Mesothelial cell of epicardium (in vitro differentiated cells): ENCODE data around the gene RAB11B. TPM values are rescaled to one million over a fixed set of nuclear protein-coding genes. Genes with fewer than 3 reads are reported as not detected.
A peak's percentile ranks its signal among the peaks of the same experiment; 100 is the strongest.
"Not testable (repeated sequence)": the region's sequence is repeated elsewhere in the genome, so short reads cannot be mapped to it uniquely, and the experiment has no call there.

Experiments
- DNase-seq, 2 experiments: peaks; one replicate each; pipeline ENCODE4 v3.0.0; 2021; ENCODE audit warnings: low spot score in 2 of 2; ENCODE audit not compliant: unreplicated experiment in 2 of 2
- H3K27ac Mint-ChIP-seq: 2 replicates; pipeline ENCODE4 v1.8.0; 2021; ENCODE audit warnings: mixed read lengths
- H3K27me3 Mint-ChIP-seq: 2 replicates; pipeline ENCODE4 v1.8.0; 2021; ENCODE audit warnings: low read depth, mixed read lengths
- H3K36me3 Mint-ChIP-seq: 2 replicates; pipeline ENCODE4 v1.8.0; 2021; ENCODE audit warnings: mixed read lengths
- H3K4me1 Mint-ChIP-seq: 2 replicates; pipeline ENCODE4 v1.8.0; 2021; ENCODE audit warnings: mixed read lengths
- H3K4me3 Mint-ChIP-seq: 2 replicates; pipeline ENCODE4 v1.8.0; 2021; ENCODE audit warnings: mild to moderate bottlenecking, moderate library complexity, mixed read lengths
- H3K9me3 Mint-ChIP-seq: 2 replicates; pipeline ENCODE4 v1.8.0; 2021; ENCODE audit warnings: mixed read lengths
- total RNA-seq: library from RNA; stranded (reverse); gene quantifications from 3 replicates; pipeline ENCODE4 v1.2.1, GENCODE V29; 2021
- TF ChIP-seq, protein P1 (sequence below): fragments of 200-600 bp; sonication (generic); IDR thresholded peaks from one replicate; pipeline ENCODE4 v1.5.0; 2021; ENCODE audit warnings: antibody characterized with exemption; ENCODE audit not compliant: unreplicated experiment

Gene RAB11B
- total RNA-seq, 1 donor from 2014 or later = 151 TPM

DNA sequence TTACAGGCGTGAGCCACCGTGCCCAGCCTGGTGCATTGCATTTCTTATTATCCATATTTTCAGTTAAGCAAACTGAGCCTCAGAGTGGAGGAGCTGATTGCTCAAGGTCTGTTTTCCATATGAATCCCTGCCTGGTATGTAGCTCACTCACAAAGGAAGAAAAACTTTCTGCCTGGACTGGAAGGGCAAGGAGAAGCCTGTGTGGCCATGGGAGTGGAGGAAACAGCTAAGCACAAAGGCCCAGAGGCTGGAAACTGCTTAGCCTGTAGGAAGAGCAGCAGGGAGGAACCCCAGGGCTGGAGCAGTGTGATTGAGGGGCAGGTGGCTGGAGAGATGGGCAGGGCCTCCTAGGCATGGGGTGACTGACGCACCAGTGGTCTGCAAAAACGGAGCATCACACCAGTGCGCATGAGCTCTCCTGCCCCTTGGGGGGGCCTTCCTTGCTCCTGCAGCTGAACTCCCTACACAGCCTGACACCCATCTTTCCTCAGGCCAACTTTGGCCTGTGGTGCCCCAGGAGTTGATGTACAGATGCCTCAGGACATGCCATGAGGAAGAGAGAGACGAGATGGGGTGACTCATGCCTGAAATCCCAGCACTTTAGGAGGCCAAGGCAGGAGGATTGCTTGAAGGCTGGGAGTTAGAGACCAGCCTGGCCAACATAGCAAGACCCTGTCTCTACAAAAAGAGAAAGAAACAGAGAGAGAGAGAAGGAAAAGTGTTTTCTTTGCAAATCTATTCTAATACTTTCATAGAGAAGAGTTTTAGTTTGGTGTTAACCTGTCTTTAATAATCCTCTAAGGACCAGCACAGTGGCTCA lies 51.8 kb downstream of the RAB11B start:
- no peak for DNase-seq
- TF ChIP-seq, protein P1, sequence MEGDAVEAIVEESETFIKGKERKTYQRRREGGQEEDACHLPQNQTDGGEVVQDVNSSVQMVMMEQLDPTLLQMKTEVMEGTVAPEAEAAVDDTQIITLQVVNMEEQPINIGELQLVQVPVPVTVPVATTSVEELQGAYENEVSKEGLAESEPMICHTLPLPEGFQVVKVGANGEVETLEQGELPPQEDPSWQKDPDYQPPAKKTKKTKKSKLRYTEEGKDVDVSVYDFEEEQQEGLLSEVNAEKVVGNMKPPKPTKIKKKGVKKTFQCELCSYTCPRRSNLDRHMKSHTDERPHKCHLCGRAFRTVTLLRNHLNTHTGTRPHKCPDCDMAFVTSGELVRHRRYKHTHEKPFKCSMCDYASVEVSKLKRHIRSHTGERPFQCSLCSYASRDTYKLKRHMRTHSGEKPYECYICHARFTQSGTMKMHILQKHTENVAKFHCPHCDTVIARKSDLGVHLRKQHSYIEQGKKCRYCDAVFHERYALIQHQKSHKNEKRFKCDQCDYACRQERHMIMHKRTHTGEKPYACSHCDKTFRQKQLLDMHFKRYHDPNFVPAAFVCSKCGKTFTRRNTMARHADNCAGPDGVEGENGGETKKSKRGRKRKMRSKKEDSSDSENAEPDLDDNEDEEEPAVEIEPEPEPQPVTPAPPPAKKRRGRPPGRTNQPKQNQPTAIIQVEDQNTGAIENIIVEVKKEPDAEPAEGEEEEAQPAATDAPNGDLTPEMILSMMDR = no peak
- Mint-ChIP-seq H3K36me3 (peaks cover 6% of the 10 kb centered on the region), H3K9me3 (no peaks in the 10 kb centered on the region), H3K4me1 (peaks cover 18% of the 10 kb centered on the region), H3K4me3 (no peak overlapping the region), H3K27me3 (no peaks in the 10 kb centered on the region), H3K27ac (no peak overlapping the region)

DNA sequence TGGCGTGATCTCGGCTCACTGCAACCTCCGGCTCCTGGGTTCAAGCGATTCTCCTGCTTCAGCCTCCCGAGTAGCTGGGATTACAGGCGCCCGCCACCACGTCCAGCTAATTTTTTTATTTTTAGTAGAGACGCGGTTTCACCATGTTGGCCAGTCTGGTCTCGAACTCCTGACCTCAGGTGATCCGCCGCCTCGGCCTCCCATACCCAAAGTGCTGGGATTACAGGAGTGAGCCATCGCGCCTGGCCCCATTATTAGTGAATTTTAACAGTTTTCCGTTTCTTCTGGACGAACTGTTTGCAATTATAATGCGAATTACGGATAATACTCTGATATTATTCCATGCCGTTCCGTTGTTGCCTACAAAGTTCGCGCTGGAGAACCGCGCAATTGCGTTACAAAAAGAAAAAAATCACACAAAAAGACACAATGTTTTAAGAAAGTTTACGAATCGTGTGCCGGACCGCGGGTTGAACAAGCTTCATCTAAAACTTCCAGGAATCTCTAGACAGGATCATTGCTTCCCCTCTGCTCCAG lies 54.0 kb downstream of the RAB11B start:
- DNase-seq, H3K9me3 Mint-ChIP-seq, H3K27me3 Mint-ChIP-seq, H3K36me3 Mint-ChIP-seq: not testable (repeated sequence)
- Mint-ChIP-seq H3K27ac (peak overlapping the region; percentile 96), H3K4me1 (peaks cover 35% of the 10 kb centered on the region), H3K4me3 (peak overlapping the region; percentile 94)

DNA sequence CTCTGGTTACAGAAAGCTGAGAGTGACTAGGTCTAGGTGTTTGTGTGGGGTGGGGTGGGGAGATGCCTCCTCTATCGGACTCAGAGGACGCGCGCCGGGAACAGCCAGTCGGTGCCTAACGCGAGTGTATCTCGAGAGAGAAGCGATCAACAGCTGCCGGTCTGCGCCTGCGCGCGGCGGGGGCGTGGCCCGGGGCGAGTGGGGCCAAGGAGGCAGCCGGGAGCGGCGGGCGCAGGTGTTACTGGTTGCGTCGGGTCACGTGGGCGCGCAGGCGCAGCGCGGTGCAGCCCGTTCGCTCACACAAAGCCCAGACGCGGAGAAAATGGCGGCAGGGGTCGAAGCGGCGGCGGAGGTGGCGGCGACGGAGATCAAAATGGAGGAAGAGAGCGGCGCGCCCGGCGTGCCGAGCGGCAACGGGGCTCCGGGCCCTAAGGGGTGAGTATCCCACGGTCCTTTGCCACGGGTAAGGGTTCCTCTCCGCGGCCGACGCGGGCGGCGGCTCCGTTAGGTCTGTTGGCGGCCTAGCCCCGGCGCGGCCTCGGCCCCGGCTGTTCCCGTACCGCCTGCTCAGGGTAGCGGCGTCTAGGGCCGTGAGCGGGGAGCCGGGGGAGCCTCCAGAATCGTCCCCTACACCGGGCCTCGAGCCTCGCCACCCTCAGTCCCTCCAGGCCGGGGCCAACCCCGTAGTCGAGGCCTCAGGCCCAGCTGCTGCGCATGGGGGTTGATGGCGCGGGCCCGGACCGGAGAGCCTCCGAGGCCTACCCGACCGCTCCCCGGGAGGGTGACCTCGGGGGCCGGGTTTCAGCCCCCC lies 54.7 kb downstream of the RAB11B start, which contains the start of gene HNRNPM:
TSS of gene HNRNPM (plus strand) at position 299 of the 811 bp plus-strand sequence. CDS start at position 323, 24 bp downstream.
- Mint-ChIP-seq H3K4me3 (peak within 1 kb of the TSS; percentile 94), H3K27ac (peak within 1 kb of the TSS; percentile 96), H3K27me3 (no peaks in the 10 kb centered on the region), H3K4me1 (peaks cover 39% of the 10 kb centered on the region), H3K36me3 (peaks cover 7% of the 10 kb centered on the region), H3K9me3 (no peaks in the 10 kb centered on the region)
- peak; percentile 100 for DNase-seq
- TF ChIP-seq, protein P1 = no peak

DNA sequence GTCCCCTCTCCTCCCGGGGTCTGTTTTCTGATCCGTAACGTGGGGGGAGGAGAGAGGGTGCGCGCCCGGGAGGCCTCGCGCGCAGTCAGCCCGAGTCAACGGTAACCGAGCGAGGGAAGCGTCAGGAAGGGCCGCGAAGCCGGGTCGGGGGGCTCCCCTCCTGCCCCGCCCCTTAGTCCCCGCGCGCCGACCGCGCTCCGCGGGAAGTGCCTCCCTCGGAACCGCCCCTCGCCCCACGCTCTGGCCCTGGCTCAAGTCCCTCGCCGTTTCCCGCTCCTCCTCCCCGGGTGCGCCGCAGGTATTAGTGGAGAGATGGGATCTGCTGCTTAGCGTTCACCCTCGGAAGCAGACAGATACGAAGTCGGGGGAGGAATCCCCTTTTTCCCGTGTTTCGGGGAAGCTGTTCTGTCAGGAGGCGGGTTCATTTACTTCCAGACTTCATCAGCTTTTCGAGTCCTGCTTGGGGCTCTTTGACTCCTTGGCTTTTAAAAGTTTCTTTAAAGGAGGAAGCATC lies 55.4 kb downstream of the RAB11B start:
- H3K27me3 Mint-ChIP-seq = no peaks in the 10 kb centered on the region
- peaks cover 42% of the 10 kb centered on the region for H3K4me1 Mint-ChIP-seq
- H3K27ac Mint-ChIP-seq = peak overlapping the region; percentile 96
- TF ChIP-seq, protein P1 = no peak
- H3K4me3 Mint-ChIP-seq = peak overlapping the region; percentile 94
- peaks cover 7% of the 10 kb centered on the region for H3K36me3 Mint-ChIP-seq
- H3K9me3 Mint-ChIP-seq = no peaks in the 10 kb centered on the region
- peak; percentile 55 to 66 for DNase-seq

DNA sequence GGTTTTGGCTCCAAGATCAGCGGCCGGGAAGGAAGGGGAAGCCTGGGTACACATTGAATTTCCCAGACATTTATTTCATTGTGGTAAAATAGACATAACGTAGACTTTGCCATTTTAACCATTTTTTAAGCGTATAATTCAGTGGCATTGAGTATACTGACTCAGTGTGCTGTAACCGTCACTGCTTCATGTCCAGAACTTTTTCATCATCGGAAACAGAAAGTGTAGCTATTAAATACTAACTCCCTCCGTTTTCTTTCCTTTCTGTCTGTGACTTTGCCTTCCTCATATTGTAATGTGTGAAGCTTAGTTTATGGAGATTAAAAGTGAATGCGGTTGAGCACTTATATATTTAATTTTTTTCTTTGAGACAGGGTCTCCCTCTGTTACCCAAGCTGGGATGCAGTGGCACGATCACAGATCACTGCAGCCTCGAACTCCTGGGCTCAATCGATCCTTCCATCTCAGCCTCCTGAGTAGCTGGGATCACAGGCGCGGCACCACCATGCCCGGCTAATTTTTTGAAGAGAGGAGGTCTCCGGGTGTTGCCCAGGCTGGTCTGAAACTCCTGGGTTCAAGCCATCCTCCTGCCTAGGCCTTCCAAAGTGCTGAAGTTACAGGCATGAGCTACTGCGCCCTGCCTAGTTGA lies 56.0 kb downstream of the RAB11B start:
- no peak for DNase-seq
- peak overlapping the region; percentile 94 for H3K4me3 Mint-ChIP-seq
- peaks cover 7% of the 10 kb centered on the region for H3K36me3 Mint-ChIP-seq
- peaks cover 44% of the 10 kb centered on the region for H3K4me1 Mint-ChIP-seq
- no peaks in the 10 kb centered on the region for H3K9me3 Mint-ChIP-seq
- H3K27me3 Mint-ChIP-seq = no peaks in the 10 kb centered on the region
- H3K27ac Mint-ChIP-seq = peak overlapping the region; percentile 96
- TF ChIP-seq, protein P1 = no peak
